HepG2 (cell line): ENCODE data around the gene KIF13A. TPM values are rescaled to one million over a fixed set of nuclear protein-coding genes. Genes with fewer than 3 reads are reported as not detected.

Experiments
- ARID5B ChIP-seq: IDR thresholded peaks from 2 replicates; pipeline ENCODE4 v1.4.0; 2020; ENCODE audit warnings: mild to moderate bottlenecking, missing genetic modification reagents
- CCDC6 ChIP-seq: sonication (generic); formaldehyde crosslinking; IDR thresholded peaks from 2 replicates; pipeline ENCODE4 v1.8.1; 2022; ENCODE audit warnings: mild to moderate bottlenecking, missing genetic modification reagents, moderate library complexity
- FOXA1 ChIP-seq, 2 experiments: fragments of 450-650 bp in 1 of 2; sonication (generic) in 1 of 2; formaldehyde crosslinking in 1 of 2; IDR thresholded peaks; 2 replicates each; pipeline versions ENCODE4 v1.4.0 to v1.6.1; 2016 to 2020; ENCODE audit warnings: missing genetic modification reagents in 1 of 2
- GRHL1 ChIP-seq: sonication (generic); formaldehyde crosslinking; conservative IDR thresholded peaks from 2 replicates; pipeline ENCODE4 v1.8.0; 2022; ENCODE audit warnings: missing genetic modification reagents
- MTF1 ChIP-seq: sonication (generic); formaldehyde crosslinking; IDR thresholded peaks from 2 replicates; pipeline ENCODE4 v1.5.0; 2020; ENCODE audit warnings: missing genetic modification reagents
- MYNN ChIP-seq: sonication (generic); formaldehyde crosslinking; IDR thresholded peaks from 2 replicates; pipeline ENCODE4 v1.4.0; 2020; ENCODE audit warnings: mild to moderate bottlenecking, low read depth, missing genetic modification reagents
- NCOA2 ChIP-seq: sonication (generic); formaldehyde crosslinking; IDR thresholded peaks from 2 replicates; pipeline ENCODE4 v1.8.0; 2022; ENCODE audit warnings: inconsistent platforms
- RCOR2 ChIP-seq: IDR thresholded peaks from 2 replicates; pipeline ENCODE4 v1.6.1; 2016; ENCODE audit warnings: missing biosample characterization, missing genetic modification reagents
- ZBTB14 ChIP-seq: sonication (generic); formaldehyde crosslinking; IDR thresholded peaks from 2 replicates; pipeline ENCODE4 v1.4.0; 2020; ENCODE audit warnings: missing genetic modification reagents
- ZEB1 ChIP-seq: IDR thresholded peaks from 2 replicates; pipeline ENCODE4 v1.6.1; 2012; ENCODE audit warnings: mild to moderate bottlenecking, low read depth, inconsistent platforms; ENCODE audit not compliant: insufficient replicate concordance
- ZNF230 ChIP-seq: sonication (generic); formaldehyde crosslinking; IDR thresholded peaks from 2 replicates; pipeline ENCODE4 v1.4.0; 2020; ENCODE audit warnings: mild to moderate bottlenecking, missing genetic modification reagents
- ZNF639 ChIP-seq: conservative IDR thresholded peaks from 2 replicates; pipeline ENCODE4 v1.6.1; 2018; ENCODE audit warnings: missing genetic modification reagents
- ZNF776 ChIP-seq: sonication (generic); formaldehyde crosslinking; IDR thresholded peaks from 2 replicates; pipeline ENCODE4 v1.4.0; 2020; ENCODE audit warnings: mild to moderate bottlenecking, missing genetic modification reagents
- polyA plus RNA-seq, 8 experiments: library from polyadenylated mRNA; depleted of rRNA in 3 of 8; stranded (reverse) in 7 of 8; unstranded in 1 of 8; fragments of >200 nt; fragmentation: Illumina TruSeq in 4 of 8; extraction: Trizol in 4 of 8; gene quantifications; 2 replicates each; pipeline versions ENCODE4 v1.2.1 to v1.2.3, GENCODE V29; 2011 to 2016; ENCODE audit warnings: low read depth in 4 of 8, missing spikeins in 1 of 8, mixed read lengths in 1 of 8; ENCODE audit not compliant: insufficient read depth in 1 of 8
- total RNA-seq, 5 experiments: library from RNA; depleted of rRNA; stranded (reverse); fragments of >200 nt; fragmentation: Illumina TruSeq; extraction: Trizol; gene quantifications; 2 replicates each; pipeline ENCODE4 v1.2.3, GENCODE V29; 2016; ENCODE audit warnings: low read depth in 1 of 5
- TF ChIP-seq, protein P1 (sequence below): IDR thresholded peaks from 2 replicates; pipeline ENCODE4 v1.6.1; 2018; ENCODE audit warnings: missing genetic modification reagents
- TF ChIP-seq, protein P2 (sequence below): sonication (generic); formaldehyde crosslinking; IDR thresholded peaks from 2 replicates; pipeline ENCODE4 v1.4.0; 2020; ENCODE audit warnings: missing genetic modification reagents
- TF ChIP-seq, protein P3 (sequence below): sonication (generic); formaldehyde crosslinking; IDR thresholded peaks from 2 replicates; pipeline ENCODE4 v1.8.1; 2023; ENCODE audit warnings: mild to moderate bottlenecking, missing genetic modification reagents

Gene KIF13A
- total and polyA plus RNA-seq, 2 of the 13 experiments (the other 11 are each of a cell fraction or from before 2014, with no cell fraction given), result 21.1 to 37.2 TPM

- TF ChIP-seq ARID5B (peak; percentile 89), MYNN (CRISPR knock-in tag) (no peak), ZBTB14 (CRISPR knock-in tag) (no peak), CCDC6 (no peak), ZNF776 (CRISPR knock-in tag) (no peak), ZEB1 (no peak), GRHL1 (CRISPR knock-in tag) (no peak), ZNF639 (CRISPR knock-in tag) (no peak), NCOA2 (peak; percentile 47; the same call in 1 of the 2 replicates), MTF1 (CRISPR knock-in tag) (no peak), ZNF230 (no peak), FOXA1 (IDR thresholded peaks at IDR 0.05) (no peak), FOXA1 (CRISPR knock-in tag; IDR thresholded peaks at IDR 0.05) (peak; percentile 74), RCOR2 (no peak)
- TF ChIP-seq, protein P1, sequence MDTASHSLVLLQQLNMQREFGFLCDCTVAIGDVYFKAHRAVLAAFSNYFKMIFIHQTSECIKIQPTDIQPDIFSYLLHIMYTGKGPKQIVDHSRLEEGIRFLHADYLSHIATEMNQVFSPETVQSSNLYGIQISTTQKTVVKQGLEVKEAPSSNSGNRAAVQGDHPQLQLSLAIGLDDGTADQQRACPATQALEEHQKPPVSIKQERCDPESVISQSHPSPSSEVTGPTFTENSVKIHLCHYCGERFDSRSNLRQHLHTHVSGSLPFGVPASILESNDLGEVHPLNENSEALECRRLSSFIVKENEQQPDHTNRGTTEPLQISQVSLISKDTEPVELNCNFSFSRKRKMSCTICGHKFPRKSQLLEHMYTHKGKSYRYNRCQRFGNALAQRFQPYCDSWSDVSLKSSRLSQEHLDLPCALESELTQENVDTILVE (CRISPR knock-in tag), result no peak
- TF ChIP-seq, protein P2, sequence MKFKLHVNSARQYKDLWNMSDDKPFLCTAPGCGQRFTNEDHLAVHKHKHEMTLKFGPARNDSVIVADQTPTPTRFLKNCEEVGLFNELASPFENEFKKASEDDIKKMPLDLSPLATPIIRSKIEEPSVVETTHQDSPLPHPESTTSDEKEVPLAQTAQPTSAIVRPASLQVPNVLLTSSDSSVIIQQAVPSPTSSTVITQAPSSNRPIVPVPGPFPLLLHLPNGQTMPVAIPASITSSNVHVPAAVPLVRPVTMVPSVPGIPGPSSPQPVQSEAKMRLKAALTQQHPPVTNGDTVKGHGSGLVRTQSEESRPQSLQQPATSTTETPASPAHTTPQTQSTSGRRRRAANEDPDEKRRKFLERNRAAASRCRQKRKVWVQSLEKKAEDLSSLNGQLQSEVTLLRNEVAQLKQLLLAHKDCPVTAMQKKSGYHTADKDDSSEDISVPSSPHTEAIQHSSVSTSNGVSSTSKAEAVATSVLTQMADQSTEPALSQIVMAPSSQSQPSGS (CRISPR knock-in tag), result peak; percentile 72; the same call in 1 of the 2 replicates
- TF ChIP-seq, protein P3, sequence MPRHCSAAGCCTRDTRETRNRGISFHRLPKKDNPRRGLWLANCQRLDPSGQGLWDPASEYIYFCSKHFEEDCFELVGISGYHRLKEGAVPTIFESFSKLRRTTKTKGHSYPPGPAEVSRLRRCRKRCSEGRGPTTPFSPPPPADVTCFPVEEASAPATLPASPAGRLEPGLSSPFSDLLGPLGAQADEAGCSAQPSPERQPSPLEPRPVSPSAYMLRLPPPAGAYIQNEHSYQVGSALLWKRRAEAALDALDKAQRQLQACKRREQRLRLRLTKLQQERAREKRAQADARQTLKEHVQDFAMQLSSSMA (CRISPR knock-in tag), result no peak
Measured at GRCh38 chr6:17714177-17714576, 273.3 kb downstream of the KIF13A start (continued).
